Activated naive CD4-positive, alpha-beta T cell treated with anti-CD3 and anti-CD28 coated beads, Interleukin-2, amount 10 ng/mL, durations not matched to agents 7 days and 5 days (primary cell): ENCODE data around the gene CNMD.
A peak's percentile ranks its signal among the peaks of the same experiment; 100 is the strongest.

Experiments
- CTCF ChIA-PET: fragments of 350-600 bp; sonication (Branson Sonifier 250); formaldehyde crosslinking; loops from one replicate; lab custom pipeline; 2021; ENCODE audit warnings: antibody characterized with exemption; lab: Charles Lee
- DNase-seq: peaks from one replicate; pipeline ENCODE4 v3.0.0-alpha.2; 2020
- H3K27ac Mint-ChIP-seq: one replicate; pipeline ENCODE4 v1.8.0; 2021; ENCODE audit warnings: mild to moderate bottlenecking, moderate library complexity, mixed read lengths
- H3K27me3 Mint-ChIP-seq: one replicate; pipeline ENCODE4 v1.8.0; 2021; ENCODE audit warnings: mild to moderate bottlenecking, mixed read lengths
- H3K36me3 Mint-ChIP-seq: one replicate; pipeline ENCODE4 v1.8.0; 2021; ENCODE audit warnings: mixed read lengths
- H3K4me1 Mint-ChIP-seq: one replicate; pipeline ENCODE4 v1.8.0; 2021; ENCODE audit warnings: mixed read lengths
- H3K4me3 Mint-ChIP-seq: one replicate; pipeline ENCODE4 v1.8.0; 2021; ENCODE audit warnings: mild to moderate bottlenecking, moderate library complexity, mixed read lengths
- H3K9me3 Mint-ChIP-seq: one replicate; pipeline ENCODE4 v1.8.0; 2021; ENCODE audit warnings: mixed read lengths

Gene CNMD

GRCh38 chr13:52765611-52766390, 26.2 kb upstream of the CNMD start:
- Mint-ChIP-seq H3K27me3 (no peaks in the 10 kb centered on the region), H3K27ac (no peak overlapping the region), H3K4me1 (no peaks in the 10 kb centered on the region), H3K4me3 (no peak overlapping the region), H3K36me3 (no peaks in the 10 kb centered on the region), H3K9me3 (no peaks in the 10 kb centered on the region)
- DNase-seq: no peak
- CTCF ChIA-PET: interaction anchor here (0.9 kb wide), 2 partner anchors 12 to 19 kb away, joined by 3 read pairs; no protein-coding TSS in a partner anchor

GRCh38 chr13:52760077-52760476, 20.5 kb upstream of the CNMD start:
- peaks cover 4% of the 10 kb centered on the region for H3K27me3 Mint-ChIP-seq
- no peaks in the 10 kb centered on the region for H3K36me3 Mint-ChIP-seq
- no peaks in the 10 kb centered on the region for H3K4me1 Mint-ChIP-seq
- H3K27ac Mint-ChIP-seq: no peak overlapping the region
- CTCF ChIA-PET: no interaction called here
- no peak for DNase-seq
- H3K4me3 Mint-ChIP-seq: no peak overlapping the region
- no peaks in the 10 kb centered on the region for H3K9me3 Mint-ChIP-seq

- Mint-ChIP-seq H3K9me3 (no peaks in the 10 kb centered on the region), H3K27me3 (peaks cover 4% of the 10 kb centered on the region), H3K4me3 (no peak overlapping the region), H3K4me1 (no peaks in the 10 kb centered on the region), H3K36me3 (no peaks in the 10 kb centered on the region), H3K27ac (no peak overlapping the region)
- DNase-seq: no peak
- CTCF ChIA-PET: no interaction called here
Measured at GRCh38 chr13:52758114-52758513, 18.5 kb upstream of the CNMD start.

- no peak for DNase-seq
- no peak overlapping the region for H3K27ac Mint-ChIP-seq
- CTCF ChIA-PET: no interaction called here
- H3K27me3 Mint-ChIP-seq: peaks cover 10% of the 10 kb centered on the region
- no peaks in the 10 kb centered on the region for H3K36me3 Mint-ChIP-seq
- H3K4me1 Mint-ChIP-seq: no peaks in the 10 kb centered on the region
- no peak overlapping the region for H3K4me3 Mint-ChIP-seq
- H3K9me3 Mint-ChIP-seq: no peaks in the 10 kb centered on the region
Measured at GRCh38 chr13:52751196-52751595, 11.6 kb upstream of the CNMD start.

- no peak for DNase-seq
- Mint-ChIP-seq H3K36me3 (no peaks in the 10 kb centered on the region), H3K27ac (no peak overlapping the region), H3K4me1 (no peaks in the 10 kb centered on the region), H3K9me3 (no peaks in the 10 kb centered on the region), H3K27me3 (peaks cover 10% of the 10 kb centered on the region), H3K4me3 (no peak overlapping the region)
- CTCF ChIA-PET: no interaction called here
Measured at GRCh38 chr13:52750713-52751112, 11.1 kb upstream of the CNMD start.

- Mint-ChIP-seq H3K27ac (no peak overlapping the region), H3K9me3 (no peaks in the 10 kb centered on the region), H3K4me3 (no peak overlapping the region), H3K4me1 (no peaks in the 10 kb centered on the region), H3K27me3 (peaks cover 14% of the 10 kb centered on the region), H3K36me3 (no peaks in the 10 kb centered on the region)
- CTCF ChIA-PET: interaction anchor here (0.6 kb wide), 1 partner anchor 13 kb away, joined by 3 read pairs; no protein-coding TSS in a partner anchor
- DNase-seq: no peak
Measured at GRCh38 chr13:52749419-52749818, 9.8 kb upstream of the CNMD start.

- Mint-ChIP-seq H3K27me3 (peaks cover 30% of the 10 kb centered on the region), H3K4me1 (no peaks in the 10 kb centered on the region), H3K9me3 (no peaks in the 10 kb centered on the region), H3K4me3 (no peak overlapping the region), H3K36me3 (no peaks in the 10 kb centered on the region), H3K27ac (no peak overlapping the region)
- CTCF ChIA-PET: no interaction called here
- DNase-seq: no peak
Measured at GRCh38 chr13:52746141-52746540, 6.5 kb upstream of the CNMD start.

GRCh38 chr13:52744842-52745375, 5.3 kb upstream of the CNMD start:
- DNase-seq: no peak
- H3K27ac Mint-ChIP-seq: no peak overlapping the region
- CTCF ChIA-PET: no interaction called here
- no peaks in the 10 kb centered on the region for H3K9me3 Mint-ChIP-seq
- H3K36me3 Mint-ChIP-seq: no peaks in the 10 kb centered on the region
- H3K4me1 Mint-ChIP-seq: no peaks in the 10 kb centered on the region
- peaks cover 36% of the 10 kb centered on the region for H3K27me3 Mint-ChIP-seq
- H3K4me3 Mint-ChIP-seq: no peak overlapping the region

GRCh38 chr13:52743988-52744387, 4.4 kb upstream of the CNMD start:
- Mint-ChIP-seq H3K27ac (no peak overlapping the region), H3K27me3 (peaks cover 46% of the 10 kb centered on the region), H3K9me3 (no peaks in the 10 kb centered on the region), H3K4me3 (no peak overlapping the region), H3K4me1 (peaks cover 3% of the 10 kb centered on the region), H3K36me3 (no peaks in the 10 kb centered on the region)
- DNase-seq: no peak
- CTCF ChIA-PET: no interaction called here

- H3K9me3 Mint-ChIP-seq: no peaks in the 10 kb centered on the region
- H3K4me3 Mint-ChIP-seq: no peak overlapping the region
- H3K27ac Mint-ChIP-seq: no peak overlapping the region
- no peak for DNase-seq
- peaks cover 3% of the 10 kb centered on the region for H3K4me1 Mint-ChIP-seq
- peaks cover 50% of the 10 kb centered on the region for H3K27me3 Mint-ChIP-seq
- CTCF ChIA-PET: no interaction called here
- H3K36me3 Mint-ChIP-seq: no peaks in the 10 kb centered on the region
Measured at GRCh38 chr13:52743569-52743968, 3.9 kb upstream of the CNMD start.

GRCh38 chr13:52738719-52739467, 727 bp downstream of the CNMD start:
- CTCF ChIA-PET: interaction anchor here (0.8 to 1.1 kb wide), 2 partner anchors 9 to 70 kb away, joined by 3 read pairs; no protein-coding TSS in a partner anchor
- DNase-seq: peak; percentile 21
- peaks cover 58% of the 10 kb centered on the region for H3K27me3 Mint-ChIP-seq
- no peaks in the 10 kb centered on the region for H3K9me3 Mint-ChIP-seq
- peaks cover 5% of the 10 kb centered on the region for H3K4me1 Mint-ChIP-seq
- no peak overlapping the region for H3K27ac Mint-ChIP-seq
- no peak overlapping the region for H3K4me3 Mint-ChIP-seq
- no peaks in the 10 kb centered on the region for H3K36me3 Mint-ChIP-seq

GRCh38 chr13:52737965-52738364, 1.7 kb downstream of the CNMD start:
- Mint-ChIP-seq H3K4me1 (peaks cover 5% of the 10 kb centered on the region), H3K27me3 (peaks cover 53% of the 10 kb centered on the region), H3K9me3 (no peaks in the 10 kb centered on the region), H3K36me3 (no peaks in the 10 kb centered on the region), H3K4me3 (no peak overlapping the region), H3K27ac (no peak overlapping the region)
- CTCF ChIA-PET: interaction anchor here (1.5 kb wide), 1 partner anchor 73 kb away, joined by 8 read pairs; no protein-coding TSS in a partner anchor
- no peak for DNase-seq

GRCh38 chr13:52737451-52737850, 2.2 kb downstream of the CNMD start:
- H3K27ac Mint-ChIP-seq: no peak overlapping the region
- H3K4me3 Mint-ChIP-seq: no peak overlapping the region
- peaks cover 5% of the 10 kb centered on the region for H3K4me1 Mint-ChIP-seq
- peaks cover 48% of the 10 kb centered on the region for H3K27me3 Mint-ChIP-seq
- DNase-seq: no peak
- H3K9me3 Mint-ChIP-seq: no peaks in the 10 kb centered on the region
- no peaks in the 10 kb centered on the region for H3K36me3 Mint-ChIP-seq
- CTCF ChIA-PET: interaction anchor here (1.5 kb wide), 1 partner anchor 73 kb away, joined by 8 read pairs; no protein-coding TSS in a partner anchor

GRCh38 chr13:52736891-52737290, 2.7 kb downstream of the CNMD start:
- Mint-ChIP-seq H3K4me1 (peaks cover 5% of the 10 kb centered on the region), H3K27ac (no peak overlapping the region), H3K27me3 (peaks cover 48% of the 10 kb centered on the region), H3K4me3 (no peak overlapping the region), H3K9me3 (no peaks in the 10 kb centered on the region), H3K36me3 (no peaks in the 10 kb centered on the region)
- DNase-seq: no peak
- CTCF ChIA-PET: interaction anchor here (1.5 kb wide), 1 partner anchor 72 kb away, joined by 8 read pairs; no protein-coding TSS in a partner anchor
